ENCODE measurements around the gene RAB8A.
"Not testable (repeated sequence)": the region's sequence is repeated elsewhere in the genome, so short reads cannot be mapped to it uniquely, and the experiment has no call there.

Gene RAB8A

DNA sequence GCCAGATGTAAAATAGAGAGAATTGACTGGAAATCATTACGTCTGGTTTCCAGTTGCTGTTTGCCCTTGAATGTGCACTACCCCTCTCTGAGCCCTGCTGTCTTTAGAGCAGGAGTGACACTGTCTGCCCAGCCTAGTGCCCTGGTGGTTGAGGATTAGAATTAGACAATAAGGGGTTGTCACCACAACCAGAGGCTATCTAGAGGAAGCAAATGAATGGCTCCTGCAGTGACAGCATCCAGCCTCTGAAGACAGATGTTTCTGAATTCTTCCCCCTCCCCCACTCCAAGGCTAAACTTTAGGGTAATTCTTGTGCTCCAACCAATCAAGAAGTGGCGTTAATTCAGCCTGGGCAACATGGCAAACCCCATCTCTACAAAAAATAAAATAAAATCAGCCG is 2.0 kb downstream of the RAB8A start:
- no peak for FAIRE-seq

DNA sequence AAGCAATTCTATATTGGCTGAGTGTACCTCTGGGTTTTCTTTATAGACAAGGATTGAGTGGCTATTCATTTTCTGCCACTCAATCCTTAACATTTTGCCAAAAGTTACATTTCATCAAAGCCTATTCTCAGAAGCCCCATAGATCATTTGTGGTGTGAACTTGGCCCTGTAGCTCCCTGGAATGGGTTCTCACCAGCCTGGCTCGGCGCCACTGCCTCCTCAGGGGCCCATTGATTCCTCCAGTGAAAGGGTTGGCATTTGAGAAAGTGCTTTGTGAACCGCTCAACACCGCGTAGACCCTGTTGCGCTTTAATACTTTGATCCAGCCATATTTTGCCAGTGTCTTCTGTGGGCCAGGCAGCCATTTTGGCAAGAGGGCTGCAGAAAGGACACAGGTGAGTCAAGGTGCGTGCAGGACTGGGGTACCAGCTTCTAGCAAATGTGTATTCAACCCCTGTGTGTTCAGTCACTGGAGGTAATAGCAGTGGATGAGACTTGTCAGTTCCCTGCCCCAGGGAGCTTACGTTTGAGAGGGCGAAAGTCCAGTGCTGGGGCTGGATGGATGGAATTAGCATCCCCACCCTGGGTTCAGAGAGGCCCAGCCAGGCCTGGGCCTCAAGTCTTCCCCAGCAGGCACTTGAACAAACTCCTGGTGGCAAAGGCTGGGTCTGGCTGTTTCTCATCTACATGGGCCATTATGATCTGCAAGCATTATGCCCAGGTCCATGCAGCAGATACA is 3.8 kb downstream of the RAB8A start:
- FAIRE-seq, result no peak

DNA sequence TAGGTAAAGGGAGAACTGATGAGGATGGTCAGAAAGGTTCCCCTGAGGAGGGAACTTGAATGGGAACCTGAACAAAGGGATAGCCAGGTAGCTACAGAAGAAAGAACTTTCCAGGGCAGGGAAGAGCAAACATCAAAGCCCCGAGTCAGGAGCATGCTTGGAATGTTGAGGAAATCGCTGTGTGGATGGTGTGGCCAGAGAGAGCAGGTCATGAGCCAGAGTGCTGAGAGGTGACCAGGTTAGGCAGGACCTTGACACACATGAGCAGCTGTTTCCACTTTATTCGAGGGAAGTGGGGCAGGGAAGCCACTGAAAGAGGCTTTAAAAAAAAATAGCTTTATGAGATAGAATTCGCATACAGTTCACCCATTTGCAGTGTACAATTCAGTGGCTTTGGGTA is 4.4 kb downstream of the RAB8A start:
- FAIRE-seq, result no peak

DNA sequence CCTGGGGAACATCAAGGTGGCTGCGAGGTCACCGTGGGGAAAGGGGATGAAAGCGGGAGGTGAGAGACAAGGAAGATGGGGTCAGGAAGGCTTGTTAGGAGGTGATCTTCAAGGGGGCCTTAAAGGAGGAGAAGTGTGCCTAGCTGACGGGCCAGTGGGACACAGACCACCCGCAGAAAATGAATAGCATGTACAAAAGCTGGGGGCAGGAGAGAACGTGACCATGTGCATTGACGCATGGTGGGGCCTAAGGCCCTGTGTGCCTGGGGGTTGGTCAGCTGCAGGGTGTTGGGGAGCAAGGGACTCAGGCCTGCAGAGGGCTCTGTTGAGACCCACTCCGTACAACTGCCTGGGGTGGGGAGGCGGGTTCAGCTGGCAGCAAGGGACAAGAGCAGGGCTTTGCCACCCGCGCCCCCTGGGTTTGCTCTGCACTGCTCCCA is 5.9 kb downstream of the RAB8A start:
- no peak for FAIRE-seq

DNA sequence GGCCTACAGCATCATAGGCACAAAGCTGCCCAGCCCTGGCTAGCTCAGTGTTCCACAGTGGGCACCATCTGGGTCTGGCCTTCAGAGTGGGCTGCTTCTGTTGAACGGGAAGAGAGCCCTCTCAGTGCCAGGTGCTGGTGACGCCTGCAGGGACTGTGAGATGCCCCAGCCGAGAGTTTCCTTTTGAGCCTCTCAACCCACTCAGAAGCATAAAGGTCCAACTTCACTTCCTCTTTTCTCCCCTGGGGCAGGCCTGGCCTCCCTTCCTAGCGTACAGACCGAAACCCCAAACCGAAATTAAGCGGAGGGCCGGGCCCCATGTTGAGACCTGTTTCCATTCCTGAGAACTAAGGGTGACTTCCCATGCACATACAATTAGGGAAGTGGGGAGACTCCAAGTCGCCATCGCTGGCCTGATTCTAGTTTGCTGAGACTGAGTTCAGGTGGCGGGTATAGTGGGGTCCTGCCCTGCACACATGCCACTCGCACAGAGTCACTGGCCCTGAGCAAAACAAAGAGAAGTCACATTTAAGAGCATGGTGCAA is 6.9 kb downstream of the RAB8A start:
- FAIRE-seq, result no peak

DNA sequence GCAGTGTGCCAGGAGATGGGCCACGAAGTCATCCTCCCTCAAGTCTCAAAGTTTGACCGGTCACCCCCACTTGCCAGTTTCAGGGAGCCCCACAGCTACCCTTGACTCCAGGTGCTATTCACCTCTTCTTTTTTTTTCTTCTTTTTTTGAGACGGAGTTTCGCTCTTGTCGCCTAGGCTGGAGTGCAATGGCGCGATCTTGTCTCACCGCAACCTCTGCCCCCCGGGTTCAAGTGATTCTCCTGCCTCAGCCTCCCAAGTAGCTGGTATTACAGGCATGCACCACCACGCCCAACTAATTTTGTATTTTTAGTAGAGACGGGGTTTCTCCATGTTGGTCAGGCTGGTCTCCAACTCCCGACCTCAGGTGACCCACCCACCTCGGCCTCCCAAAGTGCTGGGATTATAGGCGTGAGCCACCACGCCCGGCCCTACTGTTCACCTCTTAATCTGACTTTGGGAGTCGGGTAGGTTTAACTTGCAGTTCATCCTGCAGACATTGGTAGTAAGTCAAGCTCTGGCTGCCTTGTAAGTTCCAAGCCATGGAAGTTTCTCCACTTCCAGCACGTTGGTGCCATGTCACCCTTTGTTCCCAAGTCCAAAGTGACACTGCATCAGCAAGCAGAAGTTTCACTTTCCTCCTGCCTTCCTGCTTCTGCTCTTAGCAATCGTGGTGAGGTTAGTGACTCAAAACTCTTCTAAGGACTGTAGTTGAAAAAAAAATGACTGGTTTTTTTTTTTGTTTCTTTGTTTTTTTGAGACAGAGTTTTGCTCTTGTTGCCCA is 7.6 kb downstream of the RAB8A start:
- not testable (repeated sequence) for FAIRE-seq

DNA sequence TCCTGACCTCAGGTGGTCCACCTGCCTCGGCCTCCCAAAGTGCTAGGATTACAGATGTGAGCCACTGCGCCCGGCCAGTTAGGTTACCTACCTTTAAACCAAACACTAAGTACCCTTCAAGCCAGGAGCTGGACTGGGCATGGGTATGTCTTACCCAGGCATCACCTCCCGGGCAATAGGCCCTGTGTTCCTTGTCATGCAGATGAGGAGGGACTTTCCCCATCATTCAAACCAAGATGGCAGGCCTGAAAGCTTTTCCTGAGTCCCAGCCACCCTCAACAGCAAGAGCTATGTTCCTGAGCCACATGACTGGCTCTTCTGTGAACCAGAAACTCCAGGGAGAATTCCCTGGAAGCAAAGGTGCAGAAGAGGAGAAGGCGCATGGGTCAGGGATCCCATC is 9.5 kb downstream of the RAB8A start:
- no peak for FAIRE-seq

DNA sequence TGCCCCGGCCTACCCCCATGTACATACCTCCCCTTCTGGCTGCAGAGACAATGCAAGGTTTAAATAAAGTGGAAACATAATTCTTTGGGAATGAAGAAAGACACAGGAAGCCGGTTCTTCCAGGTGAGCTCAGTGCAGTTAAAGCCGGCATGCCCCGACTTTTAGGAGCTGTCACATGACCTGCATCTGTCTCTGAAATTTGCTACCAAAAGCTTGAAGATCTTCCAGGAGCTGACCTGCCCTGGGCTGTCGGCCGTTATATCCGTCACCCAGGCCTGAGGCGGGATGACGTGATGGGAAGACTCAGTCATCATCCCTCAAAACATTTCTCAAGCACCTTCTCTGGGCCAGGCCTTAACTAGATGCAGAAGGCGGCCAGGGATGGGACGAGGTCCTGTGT is 10.3 kb downstream of the RAB8A start:
- no peak for FAIRE-seq

DNA sequence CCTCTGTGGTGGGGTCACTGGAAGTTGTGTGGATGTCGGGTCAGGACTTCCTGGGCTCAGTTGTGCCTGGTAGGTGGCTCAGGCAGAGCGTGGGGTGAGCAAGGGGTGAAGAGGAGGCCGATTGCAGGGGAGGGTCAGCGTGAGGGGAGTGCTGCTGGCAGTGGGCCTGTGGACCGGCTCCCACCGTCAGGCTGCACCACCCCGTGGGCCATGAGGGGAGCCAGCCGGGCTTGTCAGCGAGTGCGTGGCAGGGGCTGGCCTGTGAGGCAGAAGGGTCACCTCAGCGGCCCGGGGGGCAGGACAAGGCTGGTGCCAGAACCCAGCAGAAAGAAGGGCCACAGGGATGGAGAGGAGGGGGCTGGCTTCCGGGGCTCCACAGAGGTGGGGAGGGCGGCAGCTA is 13.3 kb downstream of the RAB8A start:
- FAIRE-seq, result no peak

DNA sequence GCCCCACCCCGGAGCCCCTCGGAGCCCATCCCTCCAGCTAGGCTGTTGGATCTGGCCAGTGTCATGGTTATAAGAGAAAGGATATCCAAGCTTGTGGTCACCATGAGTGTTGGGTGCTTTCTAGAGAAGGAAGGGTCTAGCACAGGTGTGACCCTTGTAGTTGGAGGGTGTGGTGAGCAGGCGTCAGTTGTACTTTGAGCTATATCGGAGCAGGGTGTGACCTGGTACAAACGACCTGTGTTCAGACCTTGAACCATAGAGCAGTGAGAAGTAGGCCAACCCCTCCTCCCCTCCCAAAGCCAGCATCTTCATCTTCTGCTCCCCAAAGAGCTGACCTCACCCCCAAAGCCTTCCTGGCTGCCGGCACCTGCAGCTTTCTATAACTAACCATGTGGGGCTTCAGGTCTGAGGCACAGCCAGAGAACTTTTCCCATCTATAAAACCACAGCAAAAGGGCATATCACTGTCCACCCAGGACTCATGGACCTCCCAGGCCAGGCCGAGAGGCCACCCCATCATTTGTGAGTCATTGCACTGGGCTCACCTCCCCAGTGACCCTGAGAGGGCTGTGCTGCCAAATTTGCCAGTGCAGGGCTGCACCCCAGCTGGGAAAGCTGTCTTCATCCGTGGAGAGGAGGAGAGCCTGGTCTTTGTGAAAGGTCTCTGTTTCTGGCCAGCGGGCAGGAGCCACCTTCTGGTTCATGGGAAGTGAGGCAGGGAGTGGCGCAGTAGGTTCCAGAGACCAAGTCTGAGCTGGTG is 14.2 kb downstream of the RAB8A start:
- no peak for FAIRE-seq

DNA sequence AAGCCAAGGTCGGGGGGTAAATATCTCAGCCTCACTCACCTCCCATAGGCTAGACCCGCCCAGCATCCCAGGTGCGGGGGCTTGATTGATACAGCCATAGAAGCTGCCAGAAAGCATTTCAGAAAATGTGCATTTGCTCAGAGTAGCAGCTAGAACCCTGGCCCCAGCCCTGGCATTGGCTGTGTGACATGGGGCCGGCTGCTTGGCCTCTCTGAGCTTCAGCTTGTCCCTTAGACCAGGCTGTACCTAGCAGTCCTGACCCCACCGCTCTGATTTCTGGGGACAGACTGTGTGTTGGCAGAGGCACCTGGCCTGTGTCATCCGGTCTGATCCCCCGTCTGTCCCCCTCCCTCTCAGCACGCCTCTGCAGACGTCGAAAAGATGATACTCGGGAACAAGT is 15.4 kb downstream of the RAB8A start:
- FAIRE-seq, result no peak

DNA sequence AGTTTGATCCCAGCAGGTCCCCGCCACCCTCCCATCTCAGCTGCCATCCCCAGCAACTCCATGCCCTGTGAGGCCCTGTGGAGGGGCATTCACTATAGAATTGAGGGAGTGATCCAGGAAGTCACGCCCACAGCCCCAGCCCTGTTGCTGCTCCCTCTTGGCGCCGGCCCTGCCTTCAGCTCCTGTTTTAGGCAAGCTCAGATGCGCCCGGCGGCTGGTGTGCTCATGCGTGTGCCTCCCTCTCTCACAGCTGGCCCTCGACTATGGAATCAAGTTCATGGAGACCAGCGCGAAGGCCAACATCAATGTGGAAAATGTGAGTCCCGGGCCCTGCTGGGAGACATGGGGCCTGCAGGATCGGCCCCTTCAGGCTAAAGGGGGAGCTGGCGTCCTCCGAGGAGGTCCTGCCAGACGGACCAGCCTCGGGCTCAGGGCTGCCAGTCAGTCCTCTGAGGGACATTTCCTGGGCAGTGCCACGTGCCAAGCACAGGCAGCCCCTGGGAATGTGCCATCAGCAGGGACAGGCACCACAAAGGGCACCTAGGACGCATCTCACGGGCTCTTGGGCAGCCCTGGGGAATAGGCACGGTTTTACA is 16.2 kb downstream of the RAB8A start:
- no peak for FAIRE-seq

DNA sequence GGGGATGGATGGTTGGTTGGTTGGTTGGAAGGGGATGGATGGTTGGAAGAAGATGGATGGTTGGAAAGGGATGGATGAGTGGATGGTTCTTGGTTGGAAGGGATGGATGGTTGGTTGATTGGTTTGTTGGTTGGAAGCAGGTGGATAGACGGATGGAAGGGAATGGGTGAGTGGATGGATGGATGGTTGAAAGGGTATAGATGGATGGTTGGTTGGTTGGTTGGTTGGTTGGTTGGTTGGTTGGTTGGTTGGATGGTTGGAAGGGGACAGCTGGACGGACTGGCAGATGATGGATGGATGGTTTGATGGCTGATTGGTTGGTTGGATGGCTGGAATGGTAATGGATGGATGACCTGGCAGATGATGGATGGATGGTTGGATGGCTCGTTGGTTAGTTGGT is 20.0 kb downstream of the RAB8A start:
- no peak for FAIRE-seq

DNA sequence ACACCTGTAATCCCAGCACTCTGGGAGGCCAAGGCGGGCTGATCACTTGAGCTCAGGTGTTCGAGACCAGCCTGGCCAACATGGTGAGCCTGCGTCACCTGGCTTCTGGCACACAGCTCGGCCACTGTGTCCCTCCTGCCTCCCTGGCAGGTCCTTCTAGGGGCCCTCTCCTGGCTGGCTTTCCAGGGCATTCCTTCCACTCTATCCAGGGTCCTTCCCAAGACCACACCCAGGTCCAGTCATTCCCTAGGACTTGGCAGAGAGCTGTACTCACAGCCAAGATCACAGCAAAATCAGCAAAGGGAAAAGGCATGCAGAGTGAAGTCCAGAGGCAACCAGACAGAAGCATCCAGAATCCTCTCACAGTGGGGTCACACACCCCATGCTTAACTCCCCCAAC is 22.1 kb downstream of the RAB8A start:
- FAIRE-seq, result no peak

DNA sequence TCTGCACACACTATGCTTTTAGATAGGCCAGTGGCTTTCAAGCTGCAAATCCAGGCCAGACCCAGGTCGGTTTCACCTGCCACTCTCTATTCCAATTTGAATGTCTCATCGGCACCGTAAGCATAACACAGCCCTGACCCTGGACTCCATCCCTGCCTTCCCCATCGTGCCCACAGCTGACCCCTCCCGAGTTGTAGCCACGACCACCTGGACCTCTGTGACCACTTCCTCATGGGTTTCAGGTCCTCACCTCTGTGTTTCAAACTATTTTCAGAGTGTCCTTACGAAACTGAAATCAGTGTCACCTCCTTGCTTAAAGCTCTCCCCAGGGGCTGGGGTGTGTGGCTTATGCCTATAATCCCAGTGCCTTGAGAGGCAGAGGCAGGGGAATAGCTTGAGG is 22.8 kb downstream of the RAB8A start:
- FAIRE-seq, result no peak

DNA sequence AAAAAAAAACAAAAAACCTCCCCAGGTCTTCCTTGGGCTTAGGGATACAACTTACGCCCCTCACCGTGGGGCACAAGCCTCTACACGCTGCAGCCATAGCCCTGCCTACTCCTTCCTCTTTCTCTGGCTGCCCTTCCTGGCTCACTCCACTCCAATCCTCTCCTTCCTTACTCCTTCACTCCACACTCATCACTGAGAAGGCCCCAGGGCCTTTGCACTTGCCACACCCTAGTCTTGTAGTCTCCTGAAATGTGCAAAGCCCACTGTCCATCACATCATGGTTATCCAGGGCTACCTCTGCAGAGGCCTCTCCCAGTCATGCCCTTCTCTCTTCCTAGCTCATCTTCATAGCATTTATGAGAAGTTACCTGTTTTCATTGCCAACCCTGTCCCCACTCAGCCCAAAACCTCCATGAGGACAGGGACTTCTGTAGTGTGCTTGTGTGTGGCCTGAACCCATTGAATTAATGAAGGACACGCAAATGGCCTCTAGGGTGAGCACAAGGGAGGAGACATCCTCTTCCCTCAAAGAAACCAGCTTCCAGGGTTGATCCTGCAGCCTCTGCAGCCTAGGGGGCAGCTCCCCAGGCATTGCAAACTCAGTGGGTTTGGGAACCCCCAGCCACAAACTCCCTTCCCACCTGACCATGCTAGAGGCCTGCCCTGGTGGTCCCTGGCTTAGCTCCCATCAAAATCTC is 23.9 kb downstream of the RAB8A start:
- FAIRE-seq, result no peak

DNA sequence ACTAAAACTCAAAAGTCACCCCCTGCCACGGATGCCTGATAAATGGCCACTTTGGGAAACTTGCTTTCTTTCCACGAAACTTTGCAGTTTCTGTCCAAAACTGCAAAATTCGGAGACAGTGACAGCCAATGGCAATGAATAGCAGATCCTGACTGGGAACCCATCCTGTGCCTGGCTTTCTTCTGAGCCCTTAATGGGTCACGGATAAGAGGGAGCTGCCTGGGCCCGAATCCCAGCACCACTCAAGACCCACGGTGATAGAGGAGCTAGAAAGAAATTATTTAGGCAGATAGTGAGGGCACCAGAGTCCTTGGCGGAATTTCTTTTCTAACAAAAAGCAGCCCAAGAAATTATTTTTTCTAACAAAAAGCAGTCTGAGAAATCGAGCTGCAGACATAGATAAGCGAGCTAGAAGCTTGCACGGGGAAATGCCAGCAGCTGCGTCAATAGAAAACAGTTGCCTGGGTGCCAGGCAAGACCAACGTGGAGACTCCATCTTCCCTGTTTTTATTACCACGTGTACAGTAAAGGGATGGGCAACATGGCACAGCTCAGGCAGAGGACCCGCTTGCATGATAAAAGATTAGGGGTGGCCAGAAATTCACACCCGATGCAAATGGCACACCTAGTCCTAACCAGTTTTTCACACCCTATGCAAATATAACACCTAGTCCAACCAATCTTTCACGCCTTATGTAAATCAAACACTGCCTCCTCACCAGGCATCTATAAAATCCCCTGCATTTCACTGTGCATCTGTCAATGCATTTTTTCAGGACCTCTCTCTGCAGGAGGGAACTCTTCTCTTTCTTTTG is 24.7 kb downstream of the RAB8A start:
- FAIRE-seq, result no peak

DNA sequence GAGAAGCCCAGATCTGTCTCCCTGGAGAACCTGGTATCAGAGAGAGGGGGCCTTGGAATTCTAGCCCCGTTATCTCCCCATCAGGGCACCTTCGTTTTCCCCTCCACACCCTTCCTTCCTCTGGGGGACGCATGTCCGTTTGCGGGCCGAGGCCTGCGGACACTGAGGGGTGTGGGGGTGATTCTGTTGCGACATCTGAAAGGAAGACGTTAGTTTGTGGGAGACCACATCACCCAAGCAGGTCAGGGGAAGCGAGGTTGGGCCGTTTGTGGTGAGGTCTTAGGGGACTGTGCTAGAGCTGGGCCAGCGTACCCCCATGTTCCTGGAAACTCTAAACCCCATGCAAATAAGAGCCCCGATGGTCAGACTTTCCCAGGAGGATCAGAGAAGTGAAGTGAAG is 28.1 kb downstream of the RAB8A start:
- FAIRE-seq, result no peak

DNA sequence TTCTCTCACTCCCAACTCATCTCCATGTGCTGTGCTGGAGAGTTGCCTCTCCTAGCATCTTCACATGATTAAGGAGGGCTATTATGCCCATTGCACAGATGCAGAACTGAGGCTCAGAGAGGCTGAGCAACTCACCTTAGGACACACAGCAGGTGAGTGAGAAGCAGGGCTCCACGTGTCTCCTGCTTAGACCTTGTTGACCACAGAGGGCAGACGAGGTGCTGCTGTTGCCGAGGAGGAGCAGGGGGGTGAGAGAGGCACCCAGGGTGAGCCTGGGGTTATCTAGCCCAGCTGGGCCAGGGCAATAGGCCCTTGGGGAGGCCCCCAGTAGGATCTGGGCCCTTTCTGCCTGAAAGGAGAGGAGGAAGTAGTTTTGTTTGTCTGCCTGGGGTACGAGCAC is 29.4 kb downstream of the RAB8A start:
- no peak for FAIRE-seq

DNA sequence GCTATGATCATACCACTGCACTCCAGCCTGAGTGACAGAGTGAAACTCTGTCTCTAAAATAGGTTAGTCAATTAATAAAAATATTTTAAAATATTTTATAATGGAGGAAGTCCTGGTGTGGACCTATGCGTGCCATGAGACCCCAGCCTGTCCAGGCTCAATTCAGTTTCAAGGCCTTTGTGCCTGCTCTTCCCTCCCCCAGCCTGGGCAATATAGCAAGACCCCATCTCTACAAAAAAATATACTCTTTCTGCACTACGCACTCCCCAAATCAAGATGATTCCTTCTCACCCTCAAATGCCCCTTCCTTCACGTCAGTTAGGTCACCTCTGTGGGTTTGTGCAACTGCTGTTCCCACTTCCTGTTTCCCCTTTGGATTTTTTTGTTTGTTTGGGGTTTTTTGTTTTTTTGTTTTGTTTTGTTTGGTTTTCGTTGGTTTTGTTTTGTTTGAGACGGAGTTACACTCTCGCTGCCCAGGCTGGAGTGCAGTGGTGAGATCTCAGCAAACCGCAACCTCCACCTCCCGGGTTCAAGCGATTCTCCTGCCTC is 30.4 kb downstream of the RAB8A start:
- no peak for FAIRE-seq

All from endometrium (tissue), 2 donors.